ENCODE results near the gene NCS1. TPM values are rescaled to one million over a fixed set of nuclear protein-coding genes. Genes with fewer than 3 reads are reported as not detected.

NCS1 gene
- total RNA-seq, 1 donor from 2014 or later, result 58.7 TPM

DNA sequence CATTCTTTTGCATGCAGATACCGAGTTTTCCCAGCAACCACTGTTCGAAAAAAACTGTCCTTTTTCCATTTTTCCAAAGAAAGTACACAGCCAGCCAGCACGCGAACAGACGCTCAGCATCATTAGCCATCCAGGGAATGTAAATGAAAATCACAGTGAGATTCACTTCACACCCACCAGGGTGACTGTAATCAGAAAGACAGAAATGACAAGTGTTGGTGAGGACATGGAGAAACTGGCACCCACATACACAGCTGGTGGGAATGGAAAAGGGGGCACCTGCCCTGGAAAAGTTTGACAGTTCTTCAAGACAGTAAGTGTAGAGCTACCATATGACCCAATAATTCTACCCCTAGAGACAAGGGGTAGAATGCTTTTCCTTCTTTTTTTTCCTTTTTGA is 25.0 kb upstream of the NCS1 start:
- no peak for DNase-seq (ENCODE audit: low read depth)

- DNase-seq (ENCODE audit: low read depth), result no peak
These were observed 24.3 kb upstream of the NCS1 start for GRCh38 chr9:130147910-130148309.

DNA sequence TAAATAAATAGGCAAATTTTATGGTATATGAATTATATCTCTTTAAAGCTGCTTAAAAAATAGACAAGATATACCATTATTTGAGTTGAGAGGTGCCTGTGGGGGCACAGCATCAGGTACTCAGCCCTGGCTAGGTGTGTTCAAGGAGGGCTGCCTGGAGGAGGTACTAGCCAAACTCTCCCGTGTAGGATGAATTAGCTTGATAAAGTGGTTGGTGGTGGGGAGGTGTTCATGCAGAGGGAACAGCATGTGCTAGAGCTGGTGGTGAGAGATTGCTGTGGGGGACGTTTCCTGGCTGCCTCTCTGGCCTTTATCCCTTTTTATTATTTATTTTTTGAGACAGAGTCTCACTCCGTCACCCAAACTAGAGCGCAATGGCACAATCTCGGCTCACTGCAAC is 23.2 kb upstream of the NCS1 start:
- no peak for DNase-seq (ENCODE audit: low read depth)

GRCh38 chr9:130149654-130150286 is 22.4 kb upstream of the NCS1 start:
- no peak for DNase-seq (ENCODE audit: low read depth)

GRCh38 chr9:130150779-130151382 is 21.3 kb upstream of the NCS1 start:
- DNase-seq (ENCODE audit: low read depth), result peak; percentile 39

DNA sequence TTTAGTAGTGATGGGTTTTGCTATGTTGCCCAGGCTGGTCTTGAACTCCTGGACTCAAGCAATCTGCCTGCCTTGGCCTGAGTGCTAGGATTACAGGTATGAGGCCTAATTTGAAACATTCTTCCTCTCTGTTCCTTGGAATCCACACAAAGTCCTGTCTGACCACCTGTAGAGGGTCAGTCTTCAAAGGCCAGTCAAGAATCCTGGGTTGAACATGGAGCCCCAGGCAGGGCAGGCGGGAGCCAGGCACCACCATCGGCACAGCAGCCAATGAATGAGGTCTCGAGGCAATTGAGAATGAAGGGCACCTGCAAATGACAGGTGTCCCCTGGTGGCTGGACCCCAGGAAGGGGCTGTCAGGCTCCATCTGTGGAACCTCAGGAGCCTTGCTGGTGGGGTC is 17.4 kb upstream of the NCS1 start:
- no peak for DNase-seq (ENCODE audit: low read depth)

DNA sequence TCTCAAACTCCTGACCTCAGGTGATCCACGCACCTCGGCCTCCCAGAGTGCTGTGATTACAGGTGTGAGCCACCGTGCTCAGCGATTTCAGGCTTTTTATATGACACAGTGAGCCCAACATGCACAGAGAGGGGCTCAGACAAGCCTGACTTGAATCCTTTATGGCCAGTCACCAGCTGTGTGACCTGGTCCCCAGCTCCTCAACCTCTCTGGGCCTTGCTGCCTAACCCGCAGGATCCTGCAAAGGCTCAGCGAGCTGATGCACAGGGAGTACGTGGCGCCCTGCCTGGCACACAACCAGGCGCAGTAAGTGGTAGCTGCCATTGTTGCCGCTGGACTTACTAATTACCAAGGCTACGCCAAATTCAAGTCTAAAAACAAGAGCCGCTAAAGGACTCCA is 16.6 kb upstream of the NCS1 start:
- no peak for DNase-seq (ENCODE audit: low read depth)

- peak; percentile 11 for DNase-seq (ENCODE audit: low read depth)
These were observed 15.5 kb upstream of the NCS1 start for GRCh38 chr9:130156672-130157071.

DNA sequence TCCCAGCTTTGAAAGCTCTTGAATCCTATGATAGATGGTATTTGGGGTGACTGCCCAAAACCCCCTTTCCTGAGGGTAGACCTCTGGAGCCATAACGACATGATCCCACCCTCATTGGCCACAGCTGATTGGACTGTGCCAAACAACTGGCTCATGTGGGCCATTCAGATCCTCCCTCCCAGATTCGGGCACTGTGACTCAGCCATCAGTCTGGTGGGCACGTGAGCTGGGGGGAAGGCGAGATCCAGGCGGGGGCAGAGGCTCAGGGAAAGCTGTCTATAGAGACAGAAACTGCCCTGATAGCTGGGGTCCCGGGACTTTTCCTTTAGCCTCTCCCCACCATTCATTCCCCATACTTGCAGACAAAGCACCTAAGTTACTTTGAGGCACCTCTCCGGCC is 15.1 kb upstream of the NCS1 start:
- no peak for DNase-seq (ENCODE audit: low read depth)

DNA sequence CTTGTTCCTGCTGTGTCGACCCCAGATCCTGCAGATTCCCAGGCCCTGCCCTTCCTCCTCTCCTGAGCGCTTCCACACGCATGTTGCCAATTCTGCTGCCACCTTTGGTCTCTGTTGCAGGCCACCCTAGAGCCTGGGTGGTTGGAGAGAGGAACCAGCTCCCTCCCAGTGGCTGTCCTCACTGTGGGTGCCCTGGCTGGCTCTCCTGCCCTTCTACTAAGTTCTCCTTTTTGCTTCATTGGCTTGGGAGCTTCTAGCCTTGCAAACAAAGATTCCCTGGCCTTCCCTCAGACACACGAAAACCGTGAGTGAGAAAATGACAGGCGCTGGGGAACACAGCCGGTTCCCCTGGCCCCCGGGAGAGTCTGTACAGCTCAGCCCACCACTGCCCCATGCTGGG is 14.2 kb upstream of the NCS1 start:
- no peak for DNase-seq (ENCODE audit: low read depth)

- no peak for DNase-seq (ENCODE audit: low read depth)
These were observed 13.1 kb upstream of the NCS1 start for GRCh38 chr9:130159057-130159456.

DNA sequence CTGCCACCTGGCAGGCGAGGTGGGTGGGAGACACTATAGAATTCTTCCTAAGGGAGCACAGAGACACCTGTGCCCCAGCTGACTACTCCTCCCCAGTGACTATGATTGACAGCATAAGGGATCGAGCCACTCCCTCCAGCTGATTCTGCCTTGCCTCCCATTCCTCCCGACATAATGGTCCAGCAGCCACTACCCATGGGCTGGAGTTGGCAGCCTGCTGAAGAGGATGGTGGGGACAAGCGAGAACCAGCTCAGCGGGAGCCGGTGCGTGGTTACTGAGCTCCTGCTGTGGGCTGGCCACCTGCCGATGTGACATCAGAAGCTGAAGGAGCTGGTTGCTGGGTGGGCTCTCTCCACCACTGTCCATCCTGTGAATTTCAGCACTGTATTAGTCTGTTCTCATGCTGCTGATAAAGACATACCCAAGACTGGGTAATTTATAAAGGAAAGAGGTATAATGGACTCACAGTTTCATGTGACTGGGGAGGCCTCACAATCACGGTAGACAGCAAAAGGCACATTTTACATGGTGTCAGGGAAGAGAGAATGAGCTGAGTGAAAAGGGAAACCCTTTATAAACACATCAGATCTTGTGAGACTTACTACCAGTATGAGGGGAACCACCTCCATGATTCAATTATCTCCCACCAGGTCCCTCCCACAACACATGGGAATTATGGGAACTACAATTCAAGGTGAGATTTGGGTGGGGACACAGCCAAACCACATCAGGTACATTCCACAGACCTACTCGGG is 12.1 kb upstream of the NCS1 start:
- no peak for DNase-seq (ENCODE audit: low read depth)

- no peak for DNase-seq (ENCODE audit: low read depth)
These were observed 11.2 kb upstream of the NCS1 start for GRCh38 chr9:130160862-130161470.

- DNase-seq (ENCODE audit: low read depth), result no peak
These were observed 6.6 kb upstream of the NCS1 start for GRCh38 chr9:130165579-130165978.

GRCh38 chr9:130166399-130166798 is 5.8 kb upstream of the NCS1 start:
- DNase-seq (ENCODE audit: low read depth), result no peak

- DNase-seq (ENCODE audit: low read depth), result no peak
These were observed 4.3 kb upstream of the NCS1 start for GRCh38 chr9:130167927-130168326.

DNA sequence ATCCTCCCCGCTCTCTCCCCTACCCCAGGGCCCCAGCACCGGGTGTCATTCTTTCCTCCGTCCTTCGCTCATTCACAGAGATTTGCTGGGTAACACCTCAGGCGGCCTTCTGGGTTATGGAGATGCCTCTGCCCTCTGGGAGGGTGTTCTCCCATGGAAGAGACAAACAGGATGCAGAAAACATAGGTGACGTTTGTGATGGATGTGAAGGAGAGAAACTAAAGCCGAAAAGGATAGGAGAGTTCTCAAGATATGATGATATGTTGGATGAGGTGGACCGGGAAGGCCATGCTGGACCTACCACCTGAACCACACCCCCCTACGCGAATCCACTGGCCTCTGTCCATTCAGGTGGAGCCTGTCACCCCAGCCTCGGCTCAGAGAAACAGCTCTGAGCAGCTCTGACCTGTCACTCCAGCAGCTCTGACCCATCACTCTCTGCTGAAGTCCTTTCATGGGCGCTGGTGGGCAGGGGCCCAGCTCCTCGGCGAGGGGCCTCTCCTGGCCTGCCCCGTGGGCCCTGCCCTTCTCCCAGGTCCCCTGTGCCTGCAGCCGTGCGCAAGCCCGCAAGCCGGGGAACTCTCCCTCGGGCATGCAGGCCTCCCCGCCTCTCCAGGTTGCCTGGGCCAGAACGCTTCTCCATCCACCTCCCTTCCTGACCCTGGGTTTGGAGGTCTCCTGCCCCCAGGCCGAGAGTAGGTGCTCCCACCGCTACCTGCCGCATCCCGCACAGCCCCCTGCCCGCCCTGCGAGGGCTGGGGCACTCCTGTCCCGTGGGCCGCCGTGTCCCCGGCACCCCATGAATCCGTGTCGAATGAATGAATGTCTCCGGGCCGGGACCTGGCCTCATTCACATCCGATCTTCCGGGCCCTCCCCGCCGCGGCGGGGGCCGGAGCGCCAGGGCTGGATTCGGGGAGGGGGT is 717 bp upstream of the NCS1 start:
- no peak for DNase-seq (ENCODE audit: low read depth)

- no peak for DNase-seq (ENCODE audit: low read depth)
These were observed 858 bp downstream of the NCS1 start for GRCh38 chr9:130172858-130173665.

- no peak for DNase-seq (ENCODE audit: low read depth)
These were observed 1.4 kb downstream of the NCS1 start for GRCh38 chr9:130173666-130173983.

GRCh38 chr9:130174025-130174424 is 1.8 kb downstream of the NCS1 start:
- DNase-seq (ENCODE audit: low read depth), result no peak

- no peak for DNase-seq (ENCODE audit: low read depth)
These were observed 2.7 kb downstream of the NCS1 start for GRCh38 chr9:130174920-130175321.
